HG02938 (cell line): ENCODE measurements around the gene ZNF385C.

ENCODE experiments used
- ATAC-seq: cut with Tn5 transposase; IDR thresholded peaks from one replicate; pipeline ENCODE4 v1.9.1; 2021; ENCODE audit warnings: mild to moderate bottlenecking, moderate library complexity; ENCODE audit not compliant: unreplicated experiment

Gene ZNF385C

GRCh38 chr17:42001729-42002128 is 96.5 kb downstream of the ZNF385C start:
- ATAC-seq, result no peak

GRCh38 chr17:42000413-42001133 is 97.7 kb downstream of the ZNF385C start:
- ATAC-seq, result no peak

GRCh38 chr17:41998497-41998896 is 99.8 kb downstream of the ZNF385C start:
- ATAC-seq, result no peak

- ATAC-seq, result no peak
Measured at GRCh38 chr17:41996855-41997164, 101.5 kb downstream of the ZNF385C start.

- no peak for ATAC-seq
Measured at GRCh38 chr17:41992576-41992975, 105.7 kb downstream of the ZNF385C start.

- no peak for ATAC-seq
Measured at GRCh38 chr17:41989702-41990419, 108.4 kb downstream of the ZNF385C start.

GRCh38 chr17:41988418-41988817 is 109.9 kb downstream of the ZNF385C start:
- ATAC-seq, result no peak

GRCh38 chr17:41987642-41988041 is 110.6 kb downstream of the ZNF385C start:
- no peak for ATAC-seq

- ATAC-seq, result no peak
Measured at GRCh38 chr17:41986634-41987033, 111.6 kb downstream of the ZNF385C start.

GRCh38 chr17:41985919-41986318 is 112.4 kb downstream of the ZNF385C start:
- no peak for ATAC-seq

- no peak for ATAC-seq
Measured at GRCh38 chr17:41984454-41984853, 113.8 kb downstream of the ZNF385C start.

GRCh38 chr17:41982026-41982760 is 116.1 kb downstream of the ZNF385C start:
- no peak for ATAC-seq

GRCh38 chr17:41977991-41978390 is 120.3 kb downstream of the ZNF385C start:
- ATAC-seq, result no peak

- no peak for ATAC-seq
Measured at GRCh38 chr17:41976142-41976768, 122.0 kb downstream of the ZNF385C start.
